ENCODE measurements around the gene CMC2. TPM values are rescaled to one million over a fixed set of nuclear protein-coding genes. Genes with fewer than 3 reads are reported as not detected.

The CMC2 gene
- total and polyA plus RNA-seq, 7 donors: 35.2 to 136 (median 54.6) TPM

- intact Hi-C loops (cut with DNase I): loop anchor here (2.0 to 5.0 kb wide), 3 partner anchors 29 to 92 kb away; partner anchors contain the start of genes ATMIN, C16orf46 and GCSH
- Histone ChIP-seq H3K36me3 (no peaks in the 10 kb centered on the region), H3K27ac (peak overlapping the region; percentile 97 to 100 (median 98)), H3K4me1 (peaks cover 0 to 29% (median 22%) of the 10 kb centered on the region in 4 donors), H3K27me3 (no peaks in the 10 kb centered on the region), H3K4me3 (peak overlapping the region; percentile 80 to 94 (median 88)), H3K9me3 (no peaks in the 10 kb centered on the region)
- 34 to 36% methylated on average over 18 of the region's 18 CpGs for WGBS, 2 donors
- DNase-seq: no peak
- TF ChIP-seq POLR2A (IDR thresholded peaks at IDR 0.05): no peak
- no peak for TF ChIP-seq CTCF (IDR thresholded peaks at IDR 0.05)
- no peak for TF ChIP-seq EP300 (IDR thresholded peaks at IDR 0.05)
- TF ChIP-seq POLR2AphosphoS5 (IDR thresholded peaks at IDR 0.05): no peak
These were observed 999 bp downstream of the CMC2 start for GRCh38 chr16:81005610-81006161.

GRCh38 chr16:81004646-81005353 lies 1.9 kb downstream of the CMC2 start:
- H3K4me3 ChIP-seq: peak overlapping the region in 2 of 4 donors; percentile 80 to 88
- no peaks in the 10 kb centered on the region for H3K27me3 ChIP-seq
- DNase-seq: no peak
- WGBS, 2 donors: 56 to 62% methylated on average over 14 of the region's 14 CpGs
- TF ChIP-seq EP300 (IDR thresholded peaks at IDR 0.05): no peak
- peak in 3 of 4 experiments; percentile 52 to 61 (median 57) for TF ChIP-seq CTCF (IDR thresholded peaks at IDR 0.05)
- TF ChIP-seq POLR2A (IDR thresholded peaks at IDR 0.05): no peak
- TF ChIP-seq POLR2AphosphoS5 (IDR thresholded peaks at IDR 0.05): no peak
- H3K9me3 ChIP-seq: no peaks in the 10 kb centered on the region
- peak overlapping the region; percentile 39 to 98 (median 48) for H3K27ac ChIP-seq
- peaks cover 0 to 29% (median 22%) of the 10 kb centered on the region in 4 donors for H3K4me1 ChIP-seq
- H3K36me3 ChIP-seq: no peaks in the 10 kb centered on the region
- intact Hi-C loops (cut with DNase I): loop anchor here (5.0 kb wide), 1 partner anchor 93 kb away; the partner anchor contains the start of gene GCSH

- Histone ChIP-seq H3K27ac (peak overlapping the region; percentile 39 to 98 (median 48)), H3K4me3 (peak overlapping the region in 2 of 4 donors; percentile 24 to 25), H3K4me1 (peaks cover 0 to 29% (median 22%) of the 10 kb centered on the region in 4 donors), H3K9me3 (no peaks in the 10 kb centered on the region), H3K36me3 (no peaks in the 10 kb centered on the region), H3K27me3 (no peaks in the 10 kb centered on the region)
- WGBS, 2 donors: 62 to 67% methylated on average over 11 of the region's 11 CpGs
- no peak for DNase-seq
- TF ChIP-seq EP300 (IDR thresholded peaks at IDR 0.05) (no peak), POLR2A (IDR thresholded peaks at IDR 0.05) (no peak), POLR2AphosphoS5 (IDR thresholded peaks at IDR 0.05) (no peak), CTCF (IDR thresholded peaks at IDR 0.05) (no peak)
- intact Hi-C loops (cut with DNase I): no loop called here
These were observed 2.9 kb downstream of the CMC2 start for GRCh38 chr16:81003610-81004460.

GRCh38 chr16:81003064-81003463 lies 3.6 kb downstream of the CMC2 start:
- H3K27me3 ChIP-seq: no peaks in the 10 kb centered on the region
- H3K4me3 ChIP-seq: no peak overlapping the region
- H3K36me3 ChIP-seq: no peaks in the 10 kb centered on the region
- TF ChIP-seq EP300 (IDR thresholded peaks at IDR 0.05) (no peak), CTCF (IDR thresholded peaks at IDR 0.05) (no peak), POLR2A (IDR thresholded peaks at IDR 0.05) (no peak), POLR2AphosphoS5 (IDR thresholded peaks at IDR 0.05) (no peak)
- H3K4me1 ChIP-seq: peaks cover 0 to 24% (median 22%) of the 10 kb centered on the region in 4 donors
- no peak for DNase-seq
- intact Hi-C loops (cut with DNase I): no loop called here
- no peak overlapping the region for H3K27ac ChIP-seq
- H3K9me3 ChIP-seq: no peaks in the 10 kb centered on the region
- WGBS, 2 donors: 80 to 83% methylated on average over 4 of the region's 4 CpGs

All from sigmoid colon (tissue), 7 donors.